AG09319 (cell line): ENCODE measurements around the gene TREML2.

Experiments used
- DNase-seq: peaks from one replicate; pipeline ENCODE4 v3.0.0-alpha.2; 2010; ENCODE audit warnings: low read depth; ENCODE audit errors: extremely low read depth
- TF ChIP-seq, protein P1 (sequence below): IDR thresholded peaks from 2 replicates; pipeline ENCODE4 v1.5.1; 2011; ENCODE audit warnings: low read depth, mild to moderate bottlenecking, inconsistent platforms, low read length, moderate library complexity

Gene TREML2

GRCh38 chr6:41222513-41222912, 21.6 kb upstream of the TREML2 start:
- no peak for DNase-seq
- TF ChIP-seq, protein P1, sequence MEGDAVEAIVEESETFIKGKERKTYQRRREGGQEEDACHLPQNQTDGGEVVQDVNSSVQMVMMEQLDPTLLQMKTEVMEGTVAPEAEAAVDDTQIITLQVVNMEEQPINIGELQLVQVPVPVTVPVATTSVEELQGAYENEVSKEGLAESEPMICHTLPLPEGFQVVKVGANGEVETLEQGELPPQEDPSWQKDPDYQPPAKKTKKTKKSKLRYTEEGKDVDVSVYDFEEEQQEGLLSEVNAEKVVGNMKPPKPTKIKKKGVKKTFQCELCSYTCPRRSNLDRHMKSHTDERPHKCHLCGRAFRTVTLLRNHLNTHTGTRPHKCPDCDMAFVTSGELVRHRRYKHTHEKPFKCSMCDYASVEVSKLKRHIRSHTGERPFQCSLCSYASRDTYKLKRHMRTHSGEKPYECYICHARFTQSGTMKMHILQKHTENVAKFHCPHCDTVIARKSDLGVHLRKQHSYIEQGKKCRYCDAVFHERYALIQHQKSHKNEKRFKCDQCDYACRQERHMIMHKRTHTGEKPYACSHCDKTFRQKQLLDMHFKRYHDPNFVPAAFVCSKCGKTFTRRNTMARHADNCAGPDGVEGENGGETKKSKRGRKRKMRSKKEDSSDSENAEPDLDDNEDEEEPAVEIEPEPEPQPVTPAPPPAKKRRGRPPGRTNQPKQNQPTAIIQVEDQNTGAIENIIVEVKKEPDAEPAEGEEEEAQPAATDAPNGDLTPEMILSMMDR: no peak

DNA sequence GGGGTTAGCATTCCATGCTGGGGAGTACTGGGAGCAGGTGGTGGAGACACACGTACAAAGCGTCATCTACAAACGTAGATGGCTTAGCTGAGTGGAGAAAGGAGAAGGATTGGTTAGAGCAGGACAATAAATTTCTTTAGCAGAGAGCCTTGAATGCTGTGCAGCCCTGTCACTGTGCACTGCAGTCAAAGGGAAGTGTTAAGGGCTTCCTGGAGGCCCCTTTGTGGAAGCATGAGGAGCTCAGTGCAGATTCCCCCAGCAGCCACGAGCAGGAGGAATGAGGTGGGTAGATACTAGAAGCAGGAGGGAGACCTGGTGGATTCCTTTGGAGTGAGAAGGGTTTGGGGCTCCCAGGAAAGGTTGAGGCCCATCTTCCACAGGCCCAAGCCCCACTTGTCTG, 21.1 kb upstream of the TREML2 start:
- TF ChIP-seq, protein P1: no peak
- DNase-seq: no peak

GRCh38 chr6:41216616-41217015, 15.7 kb upstream of the TREML2 start:
- no peak for DNase-seq
- TF ChIP-seq, protein P1: no peak

GRCh38 chr6:41215777-41216176, 14.8 kb upstream of the TREML2 start:
- no peak for DNase-seq
- TF ChIP-seq, protein P1: no peak

DNA sequence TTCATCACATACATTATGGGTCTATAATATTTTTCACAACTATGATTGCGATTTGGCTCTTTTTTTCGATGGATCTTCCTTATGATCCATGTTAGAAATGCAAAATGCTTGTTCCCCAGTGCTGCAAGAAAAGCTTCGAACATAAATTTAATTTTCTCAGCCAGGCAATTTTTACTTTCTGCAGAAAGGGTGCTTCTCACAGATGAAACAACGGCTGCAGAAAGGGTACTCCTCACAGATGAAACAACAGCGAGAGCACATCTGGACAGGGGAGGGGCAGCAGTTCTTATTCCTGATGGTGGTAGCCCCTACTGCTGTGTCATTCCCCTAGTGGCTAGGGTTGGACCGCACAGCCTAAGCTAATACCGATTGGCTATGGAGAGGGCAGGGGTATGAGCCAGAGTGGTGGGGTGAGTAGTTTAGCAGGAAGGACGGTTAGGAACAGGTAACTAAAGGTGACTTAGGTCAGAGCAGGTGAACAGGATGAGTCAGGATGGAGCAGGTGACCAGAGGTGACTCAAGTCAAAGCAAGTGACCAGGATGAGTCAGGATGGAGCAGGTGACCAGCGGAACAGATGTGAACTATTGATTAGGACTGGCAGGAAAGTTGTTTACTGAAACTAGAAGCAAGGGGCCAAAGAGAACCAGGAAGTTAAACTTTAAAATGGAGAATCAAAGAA, 13.8 kb upstream of the TREML2 start:
- DNase-seq: no peak
- TF ChIP-seq, protein P1: no peak

DNA sequence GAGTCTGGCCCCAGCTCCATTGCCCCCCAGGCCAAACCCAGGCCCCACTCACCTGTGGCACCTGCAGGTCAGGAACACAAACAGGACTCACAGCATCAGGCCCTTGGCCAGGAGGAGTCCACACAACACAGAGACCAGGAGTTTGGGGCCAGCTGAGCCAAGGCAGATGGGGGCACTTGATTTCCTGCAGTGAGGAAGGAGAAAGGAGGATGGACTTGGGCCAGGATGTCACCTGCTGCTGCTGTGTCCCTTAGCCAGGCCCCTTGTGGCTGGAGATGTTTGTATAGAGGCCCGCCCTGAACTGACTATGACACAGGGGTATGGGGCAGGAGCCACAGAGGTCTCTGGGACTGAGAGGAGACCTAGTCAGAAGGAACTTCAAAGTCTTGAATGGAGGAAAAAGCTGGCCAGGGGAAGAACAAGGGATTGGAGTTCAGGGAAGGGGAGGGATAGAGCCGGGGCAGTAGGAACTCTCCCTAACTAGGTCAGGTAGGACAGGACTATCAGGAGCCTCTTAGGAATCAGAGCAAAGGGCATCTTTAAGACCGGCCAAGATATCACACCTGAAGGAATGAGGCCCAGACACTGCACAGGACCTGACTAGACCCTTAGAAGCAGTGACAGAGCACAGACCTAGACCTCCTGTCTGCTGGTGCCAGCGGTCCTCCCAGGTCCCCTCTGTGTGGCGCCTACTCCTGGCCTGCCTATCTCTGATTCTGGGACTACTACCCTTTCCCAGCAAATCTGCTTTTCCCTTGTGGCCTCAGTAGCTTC, 8.8 kb upstream of the TREML2 start:
- no peak for DNase-seq
- TF ChIP-seq, protein P1: no peak

DNA sequence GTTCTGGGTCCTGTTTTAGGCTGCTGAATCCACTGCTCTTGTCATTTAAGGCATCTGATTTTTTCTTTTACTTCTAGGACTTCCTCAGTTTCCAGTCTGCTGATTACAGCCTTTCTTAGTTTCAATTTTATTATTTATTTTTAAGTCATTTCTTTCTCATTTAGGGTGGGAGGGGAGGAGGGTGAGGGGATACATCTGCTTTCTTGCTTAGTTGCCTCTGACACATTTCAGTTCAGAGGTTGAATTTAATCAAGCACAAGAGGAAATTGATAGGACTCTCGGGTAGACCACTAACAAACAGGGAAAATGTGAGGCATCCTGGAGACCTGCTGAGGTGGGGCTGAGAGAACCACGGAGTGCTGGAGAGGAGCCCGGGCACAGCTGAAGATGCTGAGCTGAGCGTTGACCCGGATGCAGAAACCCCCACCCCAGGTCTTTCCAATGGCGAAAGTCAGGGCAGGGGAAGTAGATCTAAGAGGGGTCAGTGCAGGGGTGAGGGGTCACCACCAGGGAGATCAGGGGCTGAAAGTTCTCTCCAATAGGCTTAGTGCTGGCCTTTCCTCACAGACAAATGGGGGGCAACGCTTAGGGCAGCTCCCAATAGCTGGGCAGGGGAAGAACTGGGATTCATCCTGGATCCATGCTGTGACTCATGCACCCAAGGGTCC, 7.6 kb upstream of the TREML2 start:
- TF ChIP-seq, protein P1: no peak
- no peak for DNase-seq
